Measurements from ENCODE around the gene ECM2.

The ECM2 gene

DNA sequence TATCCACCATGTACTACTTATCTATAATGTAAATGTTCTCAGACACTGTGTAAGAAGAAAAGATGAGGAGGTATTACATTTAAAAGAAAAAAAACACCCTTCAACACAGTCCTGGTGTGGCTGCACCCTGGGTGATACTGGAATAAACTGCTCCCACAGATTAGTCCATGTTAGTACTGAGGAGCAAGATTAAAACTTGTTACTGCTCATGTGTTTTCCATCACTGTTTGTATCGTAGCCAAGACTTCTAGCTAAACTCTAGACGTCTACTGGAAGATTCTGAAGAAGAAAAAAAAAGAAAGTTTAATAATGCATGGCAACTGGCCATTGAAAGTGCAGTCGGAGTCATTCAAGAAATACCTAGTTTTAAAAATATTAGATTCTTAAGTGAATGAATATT is 53.5 kb downstream of the ECM2 start, which contains the start of gene ASPN:
TSS of gene ASPN (minus strand) at position 178 of the 400 bp plus-strand sequence.
- TF ChIP-seq, protein P1, sequence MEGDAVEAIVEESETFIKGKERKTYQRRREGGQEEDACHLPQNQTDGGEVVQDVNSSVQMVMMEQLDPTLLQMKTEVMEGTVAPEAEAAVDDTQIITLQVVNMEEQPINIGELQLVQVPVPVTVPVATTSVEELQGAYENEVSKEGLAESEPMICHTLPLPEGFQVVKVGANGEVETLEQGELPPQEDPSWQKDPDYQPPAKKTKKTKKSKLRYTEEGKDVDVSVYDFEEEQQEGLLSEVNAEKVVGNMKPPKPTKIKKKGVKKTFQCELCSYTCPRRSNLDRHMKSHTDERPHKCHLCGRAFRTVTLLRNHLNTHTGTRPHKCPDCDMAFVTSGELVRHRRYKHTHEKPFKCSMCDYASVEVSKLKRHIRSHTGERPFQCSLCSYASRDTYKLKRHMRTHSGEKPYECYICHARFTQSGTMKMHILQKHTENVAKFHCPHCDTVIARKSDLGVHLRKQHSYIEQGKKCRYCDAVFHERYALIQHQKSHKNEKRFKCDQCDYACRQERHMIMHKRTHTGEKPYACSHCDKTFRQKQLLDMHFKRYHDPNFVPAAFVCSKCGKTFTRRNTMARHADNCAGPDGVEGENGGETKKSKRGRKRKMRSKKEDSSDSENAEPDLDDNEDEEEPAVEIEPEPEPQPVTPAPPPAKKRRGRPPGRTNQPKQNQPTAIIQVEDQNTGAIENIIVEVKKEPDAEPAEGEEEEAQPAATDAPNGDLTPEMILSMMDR (IDR thresholded peaks at IDR 0.05): no peak
- peak within 1 kb of the TSS; percentile 15 to 33 for H3K4me3 ChIP-seq
- H3K27me3 ChIP-seq: no peaks in the 10 kb centered on the region
- H3K27ac ChIP-seq: peak within 1 kb of the TSS; percentile 81 to 85
- intact Hi-C loops (cut with DNase I; ENCODE audit: low total_unique reads): no loop called here
- no peaks in the 10 kb centered on the region for H3K36me3 ChIP-seq
- H3K9me3 ChIP-seq: no peaks in the 10 kb centered on the region
- no peak for DNase-seq
- H3K4me1 ChIP-seq: peaks cover 0 to 83% (median 35%) of the 10 kb centered on the region in 4 donors

DNA sequence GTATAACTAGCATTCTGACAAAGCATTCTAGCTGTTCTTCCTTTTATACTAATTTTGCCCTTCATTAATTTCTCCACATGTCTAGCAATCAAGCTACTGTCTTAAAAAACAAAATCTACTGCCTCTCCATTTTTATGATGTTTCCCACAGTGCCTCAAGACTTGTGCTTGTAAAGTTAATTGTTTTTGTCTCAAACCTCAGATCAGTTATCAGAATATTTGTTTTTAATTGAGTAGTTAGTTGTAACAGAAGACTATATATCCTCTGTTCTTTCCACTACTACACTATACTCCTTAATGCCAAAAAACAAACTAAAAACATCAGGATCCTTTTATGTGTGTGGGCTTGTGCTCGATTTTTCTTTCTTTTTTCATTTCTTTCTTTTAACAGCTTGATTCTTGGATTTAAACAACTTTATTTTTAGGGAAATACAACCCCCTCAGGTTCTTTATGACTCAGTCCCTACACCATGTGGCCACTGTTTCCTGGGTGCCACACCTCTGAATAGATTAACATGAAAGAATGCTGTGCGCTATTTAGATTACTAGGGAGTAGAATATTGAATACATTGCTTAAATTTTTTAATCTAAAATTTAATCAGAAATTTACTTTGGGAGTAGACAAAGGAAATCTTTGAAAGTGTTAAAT is 54.7 kb downstream of the ECM2 start:
- intact Hi-C loops (cut with DNase I; ENCODE audit: low total_unique reads): no loop called here
- peak overlapping the region; percentile 81 to 85 for H3K27ac ChIP-seq
- peaks cover 0 to 83% (median 35%) of the 10 kb centered on the region in 4 donors for H3K4me1 ChIP-seq
- H3K36me3 ChIP-seq: no peaks in the 10 kb centered on the region
- no peaks in the 10 kb centered on the region for H3K27me3 ChIP-seq
- no peak for DNase-seq
- H3K9me3 ChIP-seq: no peaks in the 10 kb centered on the region
- TF ChIP-seq, protein P1 (IDR thresholded peaks at IDR 0.05): no peak
- H3K4me3 ChIP-seq: peak overlapping the region; percentile 15 to 33

DNA sequence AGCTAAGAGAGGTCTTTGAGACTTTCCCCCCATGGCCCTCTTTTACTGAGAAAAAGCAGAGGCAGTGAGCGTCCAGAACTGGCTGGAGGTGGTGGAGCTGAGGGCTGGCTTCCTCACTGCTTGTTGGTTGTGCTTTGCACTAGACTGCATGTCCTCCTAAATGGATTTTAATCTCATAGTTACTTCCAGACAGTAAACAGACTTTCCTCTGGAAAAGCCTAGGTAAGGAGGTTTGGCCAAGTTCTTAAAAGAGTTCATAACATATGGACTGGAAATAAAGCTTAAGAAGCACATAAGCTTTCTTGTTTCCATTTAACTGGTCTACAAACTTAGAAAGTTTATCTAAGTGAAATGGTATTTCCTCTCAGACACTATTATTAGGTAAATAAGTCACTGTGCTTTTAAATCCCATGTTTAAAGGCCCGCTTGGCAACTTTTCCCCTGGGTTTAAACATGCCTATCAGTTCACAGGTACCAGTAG is 55.5 kb downstream of the ECM2 start:
- Histone ChIP-seq H3K4me3 (peak overlapping the region; percentile 15 to 33), H3K9me3 (no peaks in the 10 kb centered on the region), H3K4me1 (peaks cover 0 to 91% (median 35%) of the 10 kb centered on the region in 4 donors), H3K36me3 (no peaks in the 10 kb centered on the region), H3K27ac (peak overlapping the region; percentile 81 to 85), H3K27me3 (no peaks in the 10 kb centered on the region)
- intact Hi-C loops (cut with DNase I; ENCODE audit: low total_unique reads): no loop called here
- DNase-seq: no peak
- TF ChIP-seq, protein P1 (IDR thresholded peaks at IDR 0.05): no peak

DNA sequence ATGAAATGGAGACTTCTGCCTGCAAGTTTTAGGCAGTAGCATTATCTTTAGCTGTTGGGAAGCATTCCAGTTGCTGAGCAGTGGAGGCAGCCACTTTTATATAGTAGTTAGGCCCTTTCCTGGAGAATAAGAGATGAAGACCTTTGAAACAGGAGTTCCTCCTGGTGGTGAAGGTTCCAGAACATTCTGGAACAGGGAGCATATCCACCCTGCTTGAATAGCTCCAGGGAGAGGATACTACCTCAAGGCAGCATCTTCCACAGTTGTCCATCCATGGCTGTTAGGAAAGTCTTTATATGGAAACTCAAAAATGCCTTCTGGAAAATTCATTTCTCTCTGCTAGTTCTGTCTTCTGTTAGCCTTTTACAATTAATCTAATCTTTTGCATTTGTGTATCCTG is 56.4 kb downstream of the ECM2 start:
- H3K27ac ChIP-seq: peak overlapping the region; percentile 81 to 85
- TF ChIP-seq, protein P1 (IDR thresholded peaks at IDR 0.05): no peak
- intact Hi-C loops (cut with DNase I; ENCODE audit: low total_unique reads): no loop called here

DNA sequence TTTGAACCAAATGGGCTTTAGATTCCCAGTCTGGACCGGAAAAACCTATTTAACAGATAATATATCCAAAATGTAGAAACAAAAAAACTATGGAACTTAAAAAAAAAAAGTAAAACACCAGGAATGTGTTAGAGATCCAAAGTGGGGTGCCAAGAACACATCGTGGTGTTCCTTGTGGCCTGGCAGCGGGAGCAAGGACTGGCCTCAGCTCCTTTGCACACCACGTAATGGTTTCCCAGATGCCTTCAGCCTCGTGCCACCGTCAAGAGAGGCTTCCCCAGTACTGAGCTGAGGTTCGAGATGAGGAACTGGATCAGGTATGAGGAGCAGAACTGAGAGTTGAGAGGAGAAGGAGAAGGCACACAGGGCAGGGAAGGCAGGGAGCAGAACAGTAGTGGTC is 57.0 kb downstream of the ECM2 start:
- no peak for DNase-seq
- H3K4me1 ChIP-seq: peaks cover 0 to 86% (median 30%) of the 10 kb centered on the region in 4 donors
- H3K27me3 ChIP-seq: no peaks in the 10 kb centered on the region
- no peak overlapping the region for H3K4me3 ChIP-seq
- intact Hi-C loops (cut with DNase I; ENCODE audit: low total_unique reads): no loop called here
- H3K27ac ChIP-seq: peak overlapping the region; percentile 81 to 85
- H3K36me3 ChIP-seq: no peaks in the 10 kb centered on the region
- TF ChIP-seq, protein P1 (IDR thresholded peaks at IDR 0.05): no peak
- no peaks in the 10 kb centered on the region for H3K9me3 ChIP-seq

More for the DNA sequence above, 56.4 kb downstream of the ECM2 start:
- Histone ChIP-seq H3K27me3 (no peaks in the 10 kb centered on the region), H3K4me1 (peaks cover 0 to 92% (median 35%) of the 10 kb centered on the region in 4 donors), H3K9me3 (no peaks in the 10 kb centered on the region), H3K36me3 (no peaks in the 10 kb centered on the region), H3K4me3 (no peak overlapping the region)
- no peak for DNase-seq

Measured in tibial artery (tissue), 4 donors.